ENCODE measurements around the gene RER1.
A peak's percentile ranks its signal among the peaks of the same experiment; 100 is the strongest.

RER1 gene

GRCh38 chr1:2408859-2409276, 17.2 kb downstream of the RER1 start:
- Mint-ChIP-seq H3K4me1 (ENCODE audit: low read depth) (peaks cover 2% of the 10 kb centered on the region), H3K9me3 (no peaks in the 10 kb centered on the region), H3K4me3 (no peak overlapping the region), H3K27ac (no peak overlapping the region), H3K27me3 (ENCODE audit: low read depth) (no peaks in the 10 kb centered on the region), H3K36me3 (ENCODE audit: low read depth) (peaks cover 5% of the 10 kb centered on the region)
- DNase-seq (ENCODE audit: low spot score): no peak

- peaks cover 10% of the 10 kb centered on the region for H3K4me1 Mint-ChIP-seq (ENCODE audit: low read depth)
Observed at GRCh38 chr1:2409745-2410144, 18.1 kb downstream of the RER1 start.

GRCh38 chr1:2411801-2412394, 20.3 kb downstream of the RER1 start:
- no peaks in the 10 kb centered on the region for H3K27me3 Mint-ChIP-seq (ENCODE audit: low read depth)
- H3K36me3 Mint-ChIP-seq (ENCODE audit: low read depth): peaks cover 5% of the 10 kb centered on the region
- peak; percentile 17 for DNase-seq (ENCODE audit: low spot score)
- peaks cover 20% of the 10 kb centered on the region for H3K4me1 Mint-ChIP-seq (ENCODE audit: low read depth)
- peak overlapping the region; percentile 88 for H3K27ac Mint-ChIP-seq
- H3K9me3 Mint-ChIP-seq: no peaks in the 10 kb centered on the region
- H3K4me3 Mint-ChIP-seq: peak overlapping the region; percentile 90

More at GRCh38 chr1:2409745-2410144, 18.1 kb downstream of the RER1 start:
- no peaks in the 10 kb centered on the region for H3K9me3 Mint-ChIP-seq
- H3K4me3 Mint-ChIP-seq: no peak overlapping the region
- H3K36me3 Mint-ChIP-seq (ENCODE audit: low read depth): peaks cover 2% of the 10 kb centered on the region
- DNase-seq (ENCODE audit: low spot score): no peak
- H3K27me3 Mint-ChIP-seq (ENCODE audit: low read depth): no peaks in the 10 kb centered on the region
- H3K27ac Mint-ChIP-seq: no peak overlapping the region

- Mint-ChIP-seq H3K4me3 (peak within 1 kb of the TSS; percentile 90), H3K27ac (peak within 1 kb of the TSS; percentile 88), H3K9me3 (no peaks in the 10 kb centered on the region), H3K27me3 (ENCODE audit: low read depth) (no peaks in the 10 kb centered on the region), H3K36me3 (ENCODE audit: low read depth) (peaks cover 4% of the 10 kb centered on the region), H3K4me1 (ENCODE audit: low read depth) (peaks cover 24% of the 10 kb centered on the region)
- DNase-seq (ENCODE audit: low spot score): peak; percentile 99
Observed at GRCh38 chr1:2412395-2412772, 20.7 kb downstream of the RER1 start, which contains the start of gene PEX10. TSS of gene PEX10 (minus strand) at chr1:2412564. CDS start at chr1:2412502, 62 bp downstream.

GRCh38 chr1:2412773-2413494, 21.3 kb downstream of the RER1 start:
- no peaks in the 10 kb centered on the region for H3K9me3 Mint-ChIP-seq
- peaks cover 3% of the 10 kb centered on the region for H3K36me3 Mint-ChIP-seq (ENCODE audit: low read depth)
- peak overlapping the region; percentile 75 for H3K27ac Mint-ChIP-seq
- H3K27me3 Mint-ChIP-seq (ENCODE audit: low read depth): no peaks in the 10 kb centered on the region
- peaks cover 24% of the 10 kb centered on the region for H3K4me1 Mint-ChIP-seq (ENCODE audit: low read depth)
- peak overlapping the region; percentile 86 for H3K4me3 Mint-ChIP-seq
- no peak for DNase-seq (ENCODE audit: low spot score)

- Mint-ChIP-seq H3K9me3 (no peaks in the 10 kb centered on the region), H3K4me1 (ENCODE audit: low read depth) (peaks cover 24% of the 10 kb centered on the region), H3K4me3 (peak overlapping the region; percentile 86), H3K36me3 (ENCODE audit: low read depth) (peaks cover 3% of the 10 kb centered on the region), H3K27ac (peak overlapping the region; percentile 76), H3K27me3 (ENCODE audit: low read depth) (no peaks in the 10 kb centered on the region)
- peak; percentile 15 for DNase-seq (ENCODE audit: low spot score)
Observed at GRCh38 chr1:2413495-2414296, 22.1 kb downstream of the RER1 start.

GRCh38 chr1:2414297-2414958, 22.8 kb downstream of the RER1 start:
- DNase-seq (ENCODE audit: low spot score): peak; percentile 72
- peak overlapping the region; percentile 76 for H3K27ac Mint-ChIP-seq
- no peaks in the 10 kb centered on the region for H3K9me3 Mint-ChIP-seq
- H3K27me3 Mint-ChIP-seq (ENCODE audit: low read depth): no peaks in the 10 kb centered on the region
- H3K36me3 Mint-ChIP-seq (ENCODE audit: low read depth): peaks cover 3% of the 10 kb centered on the region
- H3K4me3 Mint-ChIP-seq: peak overlapping the region; percentile 86
- peaks cover 24% of the 10 kb centered on the region for H3K4me1 Mint-ChIP-seq (ENCODE audit: low read depth)

GRCh38 chr1:2415337-2415736, 23.7 kb downstream of the RER1 start:
- H3K9me3 Mint-ChIP-seq: no peaks in the 10 kb centered on the region
- H3K4me1 Mint-ChIP-seq (ENCODE audit: low read depth): peaks cover 24% of the 10 kb centered on the region
- DNase-seq (ENCODE audit: low spot score): no peak

GRCh38 chr1:2415801-2416208, 24.2 kb downstream of the RER1 start:
- peak; percentile 35 for DNase-seq (ENCODE audit: low spot score)
- Mint-ChIP-seq H3K4me1 (ENCODE audit: low read depth) (peaks cover 24% of the 10 kb centered on the region), H3K9me3 (no peaks in the 10 kb centered on the region), H3K27ac (peak overlapping the region; percentile 82), H3K4me3 (peak overlapping the region; percentile 81), H3K27me3 (ENCODE audit: low read depth) (no peaks in the 10 kb centered on the region), H3K36me3 (ENCODE audit: low read depth) (peaks cover 3% of the 10 kb centered on the region)

More at GRCh38 chr1:2415337-2415736, 23.7 kb downstream of the RER1 start:
- Mint-ChIP-seq H3K27me3 (ENCODE audit: low read depth) (no peaks in the 10 kb centered on the region), H3K27ac (peak overlapping the region; percentile 82), H3K36me3 (ENCODE audit: low read depth) (peaks cover 3% of the 10 kb centered on the region), H3K4me3 (peak overlapping the region; percentile 81)

GRCh38 chr1:2416403-2416802, 24.8 kb downstream of the RER1 start:
- peak overlapping the region; percentile 82 for H3K27ac Mint-ChIP-seq
- peaks cover 3% of the 10 kb centered on the region for H3K36me3 Mint-ChIP-seq (ENCODE audit: low read depth)
- no peaks in the 10 kb centered on the region for H3K9me3 Mint-ChIP-seq
- no peaks in the 10 kb centered on the region for H3K27me3 Mint-ChIP-seq (ENCODE audit: low read depth)
- peaks cover 21% of the 10 kb centered on the region for H3K4me1 Mint-ChIP-seq (ENCODE audit: low read depth)
- H3K4me3 Mint-ChIP-seq: peak overlapping the region; percentile 81
- DNase-seq (ENCODE audit: low spot score): no peak

GRCh38 chr1:2417083-2417832, 25.6 kb downstream of the RER1 start:
- H3K4me3 Mint-ChIP-seq: peak overlapping the region; percentile 81
- peaks cover 3% of the 10 kb centered on the region for H3K36me3 Mint-ChIP-seq (ENCODE audit: low read depth)
- DNase-seq (ENCODE audit: low spot score): no peak
- H3K4me1 Mint-ChIP-seq (ENCODE audit: low read depth): peaks cover 21% of the 10 kb centered on the region
- H3K9me3 Mint-ChIP-seq: no peaks in the 10 kb centered on the region
- peak overlapping the region; percentile 82 for H3K27ac Mint-ChIP-seq
- H3K27me3 Mint-ChIP-seq (ENCODE audit: low read depth): no peaks in the 10 kb centered on the region

- Mint-ChIP-seq H3K27me3 (ENCODE audit: low read depth) (no peaks in the 10 kb centered on the region), H3K4me1 (ENCODE audit: low read depth) (peaks cover 21% of the 10 kb centered on the region), H3K9me3 (no peaks in the 10 kb centered on the region), H3K4me3 (no peak overlapping the region), H3K27ac (no peak overlapping the region), H3K36me3 (ENCODE audit: low read depth) (peaks cover 3% of the 10 kb centered on the region)
- no peak for DNase-seq (ENCODE audit: low spot score)
Observed at GRCh38 chr1:2417833-2418225, 26.2 kb downstream of the RER1 start.

- Mint-ChIP-seq H3K27ac (no peak overlapping the region), H3K4me1 (ENCODE audit: low read depth) (peaks cover 21% of the 10 kb centered on the region), H3K4me3 (no peak overlapping the region), H3K36me3 (ENCODE audit: low read depth) (peaks cover 3% of the 10 kb centered on the region), H3K9me3 (no peaks in the 10 kb centered on the region), H3K27me3 (ENCODE audit: low read depth) (no peaks in the 10 kb centered on the region)
- no peak for DNase-seq (ENCODE audit: low spot score)
Observed at GRCh38 chr1:2418791-2419320, 27.2 kb downstream of the RER1 start.
